Tibial nerve (tissue), 4 donors: ENCODE data around the gene CTDSP2. TPM values are rescaled to one million over a fixed set of nuclear protein-coding genes. Genes with fewer than 3 reads are reported as not detected.
A peak's percentile ranks its signal among the peaks of the same experiment; 100 is the strongest.

Source experiments
- DNase-seq, 2 donors: peaks; one replicate each; pipeline ENCODE4 v3.0.0-alpha.2; 2019; ENCODE audit warnings: low spot score in 2 of 2
- H3K27ac ChIP-seq, 4 donors: fragments of 200-600 bp; sonication (generic) in 3 of 4; one replicate each; pipeline ENCODE4 v1.5.1; 2017 to 2019; ENCODE audit warnings: mild to moderate bottlenecking in 1 of 4
- H3K27me3 ChIP-seq, 2 donors: fragments of 200-600 bp; sonication (generic) in 1 of 2; one replicate each; pipeline versions ENCODE4 v1.5.1 to v1.6.0; 2017 to 2019
- H3K36me3 ChIP-seq, 3 donors: fragments of 200-600 bp; sonication (generic); one replicate each; pipeline ENCODE4 v1.5.1; 2018 to 2019
- H3K4me1 ChIP-seq, 4 donors: fragments of 200-600 bp; sonication (generic) in 3 of 4; one replicate each; pipeline ENCODE4 v1.5.1; 2017 to 2019
- H3K4me3 ChIP-seq, 4 donors: fragments of 200-600 bp; sonication (generic) in 3 of 4; one replicate each; pipeline ENCODE4 v1.5.1; 2017 to 2019; ENCODE audit warnings: mild to moderate bottlenecking in 1 of 4, moderate library complexity in 1 of 4
- H3K9me3 ChIP-seq, 4 donors: fragments of 200-600 bp; sonication (generic) in 3 of 4; one replicate each; pipeline ENCODE4 v1.5.1; 2017 to 2019
- EP300 ChIP-seq, 2 donors: sonication (generic); formaldehyde crosslinking; IDR thresholded peaks; one replicate each; pipeline ENCODE4 v1.6.1; 2017; ENCODE audit warnings: antibody characterized with exemption in 2 of 2, mild to moderate bottlenecking in 1 of 2
- POLR2A ChIP-seq, 2 donors: fragments of 450-650 bp; IDR thresholded peaks; one replicate each; pipeline ENCODE4 v1.6.1; 2017; ENCODE audit warnings: antibody characterized with exemption in 2 of 2, mild to moderate bottlenecking in 2 of 2, moderate library complexity in 2 of 2
- WGBS, 2 donors: methylation state at CpG; one replicate each; pipeline ENCODE4 v1.1.5; 2018; 5-methylcytosine and 5-hydroxymethylcytosine counted together
- total RNA-seq, 4 donors: library from RNA; depleted of rRNA; stranded (reverse); fragments of >200 nt; gene quantifications; one replicate each; pipeline ENCODE4 v1.1.0, GENCODE V29; 2016
- TF ChIP-seq, protein P1 (sequence below), 5 experiments: fragments of 200-600 bp in 3 of 5; fragments of 450-650 bp in 2 of 5; sonication (generic) in 3 of 5; IDR thresholded peaks; one replicate each; pipeline ENCODE4 v1.5.1; 2016 to 2019; ENCODE audit warnings: antibody characterized with exemption in 5 of 5, mild to moderate bottlenecking in 3 of 5, moderate library complexity in 2 of 5

CTDSP2 gene
- total RNA-seq, 4 donors from 2014 or later = 117 to 141 (median 123) TPM

DNA sequence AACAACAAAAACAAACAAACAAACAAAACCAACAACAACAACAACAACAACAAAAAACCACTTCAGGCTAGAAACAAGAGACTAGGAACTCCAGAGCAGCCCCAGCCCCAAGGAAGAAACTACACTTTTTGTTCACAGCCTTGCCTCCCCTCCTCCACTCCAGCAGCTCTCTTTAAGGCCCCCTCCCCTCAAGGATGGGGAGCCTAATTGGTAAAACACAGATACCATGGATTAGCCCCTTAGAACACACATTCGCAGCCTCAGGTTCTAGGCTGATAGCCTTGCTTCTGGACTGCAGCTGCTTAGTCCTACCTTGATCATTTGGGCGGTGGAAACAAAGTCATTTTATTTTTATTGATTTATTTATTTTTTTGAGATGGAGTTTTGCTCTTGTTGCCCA lies 16.1 kb downstream of the CTDSP2 start:
- Histone ChIP-seq H3K27me3 (no peaks in the 10 kb centered on the region), H3K36me3 (peaks cover 2 to 42% (median 28%) of the 10 kb centered on the region in 3 donors), H3K4me1 (peaks cover 4 to 98% (median 73%) of the 10 kb centered on the region in 4 donors), H3K27ac (peak overlapping the region in 3 of 4 donors; percentile 29 to 80 (median 74)), H3K4me3 (no peak overlapping the region), H3K9me3 (no peaks in the 10 kb centered on the region)
- 85 to 86% methylated on average over 2 of the region's 2 CpGs for WGBS, 2 donors
- no peak for DNase-seq
- TF ChIP-seq, protein P1, sequence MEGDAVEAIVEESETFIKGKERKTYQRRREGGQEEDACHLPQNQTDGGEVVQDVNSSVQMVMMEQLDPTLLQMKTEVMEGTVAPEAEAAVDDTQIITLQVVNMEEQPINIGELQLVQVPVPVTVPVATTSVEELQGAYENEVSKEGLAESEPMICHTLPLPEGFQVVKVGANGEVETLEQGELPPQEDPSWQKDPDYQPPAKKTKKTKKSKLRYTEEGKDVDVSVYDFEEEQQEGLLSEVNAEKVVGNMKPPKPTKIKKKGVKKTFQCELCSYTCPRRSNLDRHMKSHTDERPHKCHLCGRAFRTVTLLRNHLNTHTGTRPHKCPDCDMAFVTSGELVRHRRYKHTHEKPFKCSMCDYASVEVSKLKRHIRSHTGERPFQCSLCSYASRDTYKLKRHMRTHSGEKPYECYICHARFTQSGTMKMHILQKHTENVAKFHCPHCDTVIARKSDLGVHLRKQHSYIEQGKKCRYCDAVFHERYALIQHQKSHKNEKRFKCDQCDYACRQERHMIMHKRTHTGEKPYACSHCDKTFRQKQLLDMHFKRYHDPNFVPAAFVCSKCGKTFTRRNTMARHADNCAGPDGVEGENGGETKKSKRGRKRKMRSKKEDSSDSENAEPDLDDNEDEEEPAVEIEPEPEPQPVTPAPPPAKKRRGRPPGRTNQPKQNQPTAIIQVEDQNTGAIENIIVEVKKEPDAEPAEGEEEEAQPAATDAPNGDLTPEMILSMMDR (IDR thresholded peaks at IDR 0.05) = no peak
- no peak for TF ChIP-seq EP300 (IDR thresholded peaks at IDR 0.05)
- no peak for TF ChIP-seq POLR2A (IDR thresholded peaks at IDR 0.05)

DNA sequence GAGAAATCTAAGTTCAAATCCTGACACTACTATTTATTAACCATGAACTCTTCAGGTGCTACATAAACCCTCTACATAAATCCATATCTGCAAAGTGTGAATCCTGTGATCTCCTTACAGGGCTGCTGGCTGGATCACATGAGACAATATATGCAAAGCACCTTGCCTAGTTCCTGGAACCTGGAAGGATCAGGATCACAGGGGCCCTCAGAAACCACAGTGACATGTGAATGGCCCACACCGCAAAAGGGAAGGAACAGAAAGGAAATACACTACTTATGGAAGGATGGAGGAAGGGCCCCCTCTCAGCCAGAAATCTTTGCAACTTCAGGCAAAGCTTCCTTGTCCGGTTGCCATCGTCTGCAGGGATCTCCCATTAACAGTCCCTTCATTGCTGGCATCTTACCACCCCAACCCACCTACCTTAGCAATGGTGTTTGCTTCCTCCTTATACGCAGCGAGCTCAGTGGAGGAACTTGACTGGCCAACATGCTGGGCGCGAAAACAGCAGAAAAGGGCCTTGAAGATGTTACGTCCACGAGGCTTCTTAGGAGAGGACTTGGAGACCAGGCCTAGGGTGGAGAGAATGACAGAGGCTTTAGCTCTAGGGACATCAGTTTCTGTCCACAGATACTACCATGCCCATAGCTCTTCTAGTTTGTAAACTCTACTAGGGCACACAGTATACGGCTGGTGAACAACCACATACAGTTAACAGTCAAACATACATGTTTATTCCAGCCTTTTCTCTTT lies 17.3 kb downstream of the CTDSP2 start:
- Histone ChIP-seq H3K36me3 (peaks cover 2 to 54% (median 38%) of the 10 kb centered on the region in 3 donors), H3K27me3 (no peaks in the 10 kb centered on the region), H3K4me3 (no peak overlapping the region), H3K9me3 (no peaks in the 10 kb centered on the region), H3K27ac (peak overlapping the region in 2 of 4 donors; percentile 12 to 38), H3K4me1 (peaks cover 1 to 96% (median 61%) of the 10 kb centered on the region in 4 donors)
- TF ChIP-seq EP300 (IDR thresholded peaks at IDR 0.05) (no peak), POLR2A (IDR thresholded peaks at IDR 0.05) (no peak)
- TF ChIP-seq, protein P1 (IDR thresholded peaks at IDR 0.05) = no peak
- no peak for DNase-seq
- 53 to 58% methylated on average over 10 of the region's 10 CpGs for WGBS, 2 donors

DNA sequence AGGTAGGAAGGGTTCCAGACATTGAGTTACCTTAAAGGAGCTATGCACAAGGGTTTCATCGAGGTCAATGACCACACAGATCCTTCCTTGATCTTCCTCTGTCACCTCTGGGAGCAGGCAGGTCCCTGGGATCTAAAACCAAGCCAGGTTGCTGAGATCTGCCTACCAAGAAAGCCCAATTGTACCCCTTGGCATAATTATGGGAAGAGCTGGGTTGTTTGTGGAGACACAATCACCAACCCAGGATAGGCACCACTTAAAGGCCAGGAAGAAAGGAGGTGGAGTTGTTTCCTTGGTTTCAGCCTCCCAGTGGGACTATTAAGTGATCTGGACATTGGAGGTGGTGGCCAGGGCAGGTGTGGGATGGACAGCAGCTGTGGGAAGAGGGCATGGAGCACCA lies 19.6 kb downstream of the CTDSP2 start:
- peak overlapping the region in 2 of 4 donors; percentile 21 to 61 for H3K27ac ChIP-seq
- 82 to 100% methylated on average over 1 of the region's 1 CpG for WGBS, 2 donors
- no peak for DNase-seq
- peaks cover 0 to 95% (median 39%) of the 10 kb centered on the region in 4 donors for H3K4me1 ChIP-seq
- H3K4me3 ChIP-seq = no peak overlapping the region
- TF ChIP-seq, protein P1 (IDR thresholded peaks at IDR 0.05) = no peak
- TF ChIP-seq EP300 (IDR thresholded peaks at IDR 0.05) = no peak
- TF ChIP-seq POLR2A (IDR thresholded peaks at IDR 0.05) = no peak
- no peaks in the 10 kb centered on the region for H3K9me3 ChIP-seq
- peaks cover 8 to 76% (median 54%) of the 10 kb centered on the region in 3 donors for H3K36me3 ChIP-seq
- no peaks in the 10 kb centered on the region for H3K27me3 ChIP-seq

DNA sequence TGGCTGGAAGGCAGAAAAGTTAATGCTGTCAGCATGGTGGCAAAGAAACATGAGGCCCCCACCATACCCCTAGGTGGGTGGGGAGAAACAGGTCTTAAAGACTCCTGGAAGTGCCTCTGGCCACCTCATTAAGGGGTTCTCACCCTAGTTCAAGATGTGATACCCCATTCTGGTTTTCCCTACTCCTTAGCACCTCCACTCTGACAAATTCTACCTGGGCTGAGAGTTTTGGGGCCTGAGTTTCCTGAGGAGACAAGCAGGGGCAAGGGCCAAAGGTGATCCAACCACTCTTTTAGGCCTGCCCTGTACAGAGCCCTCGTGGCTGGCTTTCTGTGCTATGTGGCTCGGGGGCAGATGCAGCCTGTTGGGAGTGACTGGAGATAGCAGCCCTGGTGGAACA lies 20.1 kb downstream of the CTDSP2 start:
- no peaks in the 10 kb centered on the region for H3K9me3 ChIP-seq
- no peaks in the 10 kb centered on the region for H3K27me3 ChIP-seq
- H3K4me3 ChIP-seq = no peak overlapping the region
- H3K27ac ChIP-seq = peak overlapping the region in 2 of 4 donors; percentile 21 to 61
- 80 to 83% methylated on average over 2 of the region's 2 CpGs for whole genome bisulfite sequencing, 2 donors
- H3K36me3 ChIP-seq = peaks cover 11 to 82% (median 54%) of the 10 kb centered on the region in 3 donors
- H3K4me1 ChIP-seq = peaks cover 0 to 95% (median 33%) of the 10 kb centered on the region in 4 donors
- no peak for DNase-seq
- TF ChIP-seq EP300 (IDR thresholded peaks at IDR 0.05) (no peak), POLR2A (IDR thresholded peaks at IDR 0.05) (no peak)
- TF ChIP-seq, protein P1 (IDR thresholded peaks at IDR 0.05) = no peak

DNA sequence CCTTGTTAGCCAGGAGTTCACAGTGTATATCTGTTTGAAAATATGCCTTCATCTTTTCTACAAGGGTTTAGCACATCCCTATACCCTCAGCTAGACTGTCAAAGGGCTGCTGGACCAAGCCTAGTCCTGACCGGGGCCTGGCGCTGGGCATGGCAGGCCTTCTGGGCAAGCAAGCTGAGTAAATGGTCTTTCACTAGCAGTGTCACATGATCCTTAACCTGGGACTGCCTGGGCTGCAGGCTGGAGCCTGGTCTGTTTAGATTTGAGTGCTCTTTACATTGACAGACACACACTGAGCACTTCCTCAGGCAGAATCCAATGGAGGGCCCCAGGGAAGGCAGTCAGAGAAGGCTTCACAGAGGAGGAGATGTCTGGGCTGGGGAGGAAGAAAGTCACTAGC lies 21.1 kb downstream of the CTDSP2 start:
- Histone ChIP-seq H3K36me3 (peaks cover 11 to 91% (median 54%) of the 10 kb centered on the region in 3 donors), H3K27ac (peak overlapping the region in 2 of 4 donors; percentile 13 to 21), H3K9me3 (no peaks in the 10 kb centered on the region), H3K4me3 (no peak overlapping the region), H3K4me1 (peaks cover 0 to 88% (median 24%) of the 10 kb centered on the region in 4 donors), H3K27me3 (no peaks in the 10 kb centered on the region)
- 67 to 88% methylated on average over 2 of the region's 2 CpGs for WGBS, 2 donors
- DNase-seq = no peak
- no peak for TF ChIP-seq POLR2A (IDR thresholded peaks at IDR 0.05)
- TF ChIP-seq, protein P1 (IDR thresholded peaks at IDR 0.05) = no peak
- TF ChIP-seq EP300 (IDR thresholded peaks at IDR 0.05) = no peak
